ENCODE results near the gene ADAMTS1.

DNA sequence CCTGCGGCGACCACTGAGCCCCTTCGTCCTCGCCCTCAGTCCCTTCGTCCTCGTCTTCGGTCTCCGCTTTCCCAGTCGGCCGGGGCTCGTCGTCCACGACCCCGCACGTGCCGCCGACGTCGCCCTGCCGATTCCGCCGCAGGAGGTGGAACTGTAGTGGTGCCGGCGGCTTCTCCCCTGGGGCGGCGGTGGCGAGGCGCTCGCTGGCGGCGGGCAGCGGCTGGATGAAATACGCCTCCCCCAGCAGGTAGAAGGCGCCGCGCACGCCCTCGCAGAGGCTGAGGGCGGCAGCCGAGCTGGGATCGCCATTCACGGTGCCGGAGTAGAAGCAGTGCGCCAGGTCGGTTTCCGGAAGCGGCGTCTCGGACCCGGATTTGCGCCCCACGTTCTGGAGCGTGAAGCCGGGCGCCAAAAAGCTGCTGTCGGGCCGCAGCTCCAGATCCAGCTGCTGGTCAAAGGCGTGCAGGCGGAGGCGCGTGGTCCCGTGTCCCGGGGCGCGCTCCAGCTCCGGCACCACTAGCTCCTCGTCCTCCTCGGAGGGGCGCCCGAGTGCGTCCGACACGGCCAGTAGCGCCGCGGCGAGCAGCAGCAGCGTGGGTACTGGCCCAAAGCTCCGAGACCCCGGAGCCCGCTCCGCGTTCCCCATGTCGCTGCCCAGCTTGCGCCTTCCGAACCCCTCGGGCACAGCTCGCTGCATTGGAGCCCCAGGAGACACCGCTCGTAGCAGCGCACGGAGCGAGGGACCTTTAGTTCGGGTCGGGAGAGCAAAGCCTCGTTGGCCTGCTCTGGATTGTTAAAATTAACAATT lies 747 bp downstream of the ADAMTS1 start:
- TF ChIP-seq CTCF (IDR thresholded peaks at IDR 0.05; ENCODE audit: insufficient read depth, low read length, poor library complexity, severe bottlenecking) (no peak), EZH2phosphoT487 (conservative IDR thresholded peaks at IDR 0.05; ENCODE audit: low read length) (no peak)

All from SU-DHL-6 (cell line).